ENCODE data around the gene PPP1R37.
"Not testable (repeated sequence)": the region's sequence is repeated elsewhere in the genome, so short reads cannot be mapped to it uniquely, and the experiment has no call there.

PPP1R37 gene

DNA sequence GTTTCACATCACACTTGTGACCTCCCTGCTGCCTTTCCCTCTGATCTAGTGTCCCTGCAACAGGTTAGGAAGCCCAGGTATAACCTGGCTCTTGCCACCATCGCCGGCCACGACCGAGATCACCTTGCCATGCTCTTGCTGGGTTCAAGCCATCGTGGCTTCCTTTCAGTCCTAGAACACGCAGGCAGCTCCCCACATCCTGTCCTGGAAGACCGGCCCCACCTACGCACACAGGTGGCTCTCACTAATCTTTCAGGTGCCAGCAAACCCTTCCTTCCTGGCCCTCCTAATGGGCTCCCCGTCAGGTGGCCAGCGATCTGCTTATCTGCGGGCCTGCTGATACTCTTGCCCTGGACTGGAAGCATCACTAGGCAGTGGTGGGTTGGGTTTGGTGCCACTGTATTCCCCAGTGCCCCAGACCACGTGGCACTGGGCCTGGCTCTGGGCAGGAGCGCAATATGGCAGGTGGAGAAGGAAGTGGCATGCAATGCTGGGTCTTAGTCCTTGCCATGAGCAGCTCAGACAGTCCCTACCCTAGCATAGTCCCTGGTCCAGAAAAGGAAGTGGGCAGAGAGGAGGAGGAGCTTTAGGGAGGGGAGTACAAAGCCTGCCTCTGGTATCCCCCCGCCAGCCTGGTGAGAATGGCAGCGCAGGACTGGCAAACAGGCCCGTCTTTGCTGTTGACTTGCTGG lies 11.8 kb downstream of the PPP1R37 start:
- intact Hi-C loops (cut with DNase I): no loop called here
- no peak for DNase-seq

- intact Hi-C loops (cut with DNase I); DNase-seq: not testable (repeated sequence)
Observed at GRCh38 chr19:45106363-45106762, 13.4 kb downstream of the PPP1R37 start.

DNA sequence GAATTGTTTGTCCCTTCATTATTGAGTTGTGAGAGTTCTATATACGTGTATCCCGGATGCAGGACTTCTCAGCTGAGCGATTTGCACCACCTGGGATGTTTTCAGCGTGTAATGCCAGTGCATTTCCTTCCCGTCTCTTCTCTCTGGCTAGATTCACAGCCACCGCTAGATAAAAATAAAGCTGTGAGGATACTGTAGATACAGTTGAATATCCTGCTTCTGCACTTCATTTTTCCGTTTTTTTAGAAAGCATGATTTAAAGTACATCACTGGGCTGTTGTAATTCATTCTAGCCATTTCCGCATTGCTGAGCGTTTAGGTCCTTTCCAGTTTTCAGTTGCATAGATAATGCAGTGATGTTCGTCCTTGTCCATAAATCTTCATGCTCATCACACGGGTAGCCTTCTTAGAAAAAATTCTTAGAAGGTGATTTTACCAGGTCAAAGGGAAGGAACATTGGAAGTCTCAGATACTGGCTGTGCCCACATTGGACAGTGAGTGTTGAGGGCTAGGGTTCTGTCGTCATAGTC lies 14.7 kb downstream of the PPP1R37 start:
- DNase-seq: no peak
- intact Hi-C loops (cut with DNase I): no loop called here

DNA sequence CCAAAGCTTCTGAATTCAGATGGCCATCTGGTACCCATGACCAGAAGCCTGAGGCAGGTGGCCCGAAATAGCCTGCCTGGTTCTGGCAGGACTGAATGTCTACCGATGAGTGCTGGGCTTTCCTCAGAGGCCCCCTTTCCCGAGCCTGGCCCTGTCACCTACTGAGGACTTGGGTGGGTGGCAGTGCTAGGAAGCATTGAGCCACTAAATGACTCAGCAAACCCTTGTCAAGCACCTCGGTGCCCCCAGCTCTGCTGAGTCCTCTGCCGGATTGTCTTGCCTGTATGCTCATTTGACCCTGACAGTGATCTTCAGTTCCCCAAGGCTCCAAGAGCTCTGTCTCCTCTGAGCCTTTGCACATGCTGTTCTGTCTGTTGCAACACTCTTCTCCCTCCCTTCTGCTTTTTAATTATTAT lies 17.9 kb downstream of the PPP1R37 start:
- intact Hi-C loops (cut with DNase I): no loop called here
- no peak for DNase-seq

- intact Hi-C loops (cut with DNase I): no loop called here
- DNase-seq: peak in 3 of 42 donors; percentile 23 to 49 (median 36)
Observed at GRCh38 chr19:45112111-45112827, 19.3 kb downstream of the PPP1R37 start.

- DNase-seq: no peak
- intact Hi-C loops (cut with DNase I): no loop called here
Observed at GRCh38 chr19:45113628-45114027, 20.6 kb downstream of the PPP1R37 start.

DNA sequence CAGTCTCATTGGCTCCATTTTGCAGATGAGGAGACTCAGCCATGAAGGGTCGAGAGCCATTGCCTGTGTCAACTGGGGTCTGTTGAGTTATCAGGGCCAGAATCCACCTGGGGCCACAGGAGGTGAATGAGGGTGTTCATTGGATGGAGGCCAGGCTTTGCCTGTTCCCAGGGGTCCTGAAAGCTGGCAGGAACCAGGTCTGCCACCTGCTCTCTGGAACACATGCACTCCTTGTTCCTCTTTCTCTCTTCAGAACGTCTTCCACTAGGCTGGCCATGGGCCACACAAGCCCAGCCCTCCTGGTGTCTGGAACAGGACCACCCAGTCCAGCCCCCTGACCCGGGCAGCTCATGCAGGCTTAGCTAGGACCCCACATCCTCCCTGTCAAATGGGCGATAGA lies 21.1 kb downstream of the PPP1R37 start:
- no peak for DNase-seq
- intact Hi-C loops (cut with DNase I): no loop called here

DNA sequence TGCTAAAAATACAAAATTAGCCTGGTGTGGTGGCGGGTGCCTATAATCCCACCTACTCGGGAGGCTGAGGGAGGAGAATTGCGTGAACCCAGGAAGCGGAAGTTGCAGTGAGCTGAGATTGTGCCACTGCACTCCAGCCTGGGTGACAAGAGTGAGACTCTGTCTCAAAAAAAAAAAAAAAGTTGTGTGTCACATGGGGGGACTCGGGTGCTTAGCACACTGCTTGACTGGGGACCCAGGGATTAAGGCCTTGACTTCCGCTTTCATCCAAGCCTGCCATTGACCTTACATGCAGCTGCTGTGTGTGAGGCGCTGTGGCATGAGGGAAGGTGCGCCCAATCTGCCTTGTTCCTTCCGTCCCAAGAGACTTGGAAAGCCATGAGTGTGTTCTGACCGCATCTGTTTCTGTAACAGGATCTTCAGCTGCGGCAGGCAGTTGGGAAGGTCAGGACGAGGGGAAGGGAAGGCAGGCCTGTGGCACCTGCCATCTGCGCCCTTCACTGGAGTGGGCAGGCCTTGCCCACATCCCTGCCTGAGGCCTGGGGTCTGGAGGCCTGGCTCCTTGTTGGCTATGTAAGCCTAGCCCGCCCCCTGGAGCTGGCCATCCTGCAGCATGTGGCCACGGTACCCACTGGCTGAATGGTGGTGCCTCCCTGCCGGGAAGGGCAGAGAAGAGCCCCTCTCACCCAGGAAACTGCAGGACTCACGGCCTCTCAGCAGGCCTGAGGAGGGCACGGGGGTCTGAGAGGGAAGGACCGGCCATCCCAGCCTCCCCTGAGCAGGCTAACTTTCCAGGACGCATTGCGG lies 23.0 kb downstream of the PPP1R37 start:
- intact Hi-C loops (cut with DNase I): no loop called here
- no peak for DNase-seq

- intact Hi-C loops (cut with DNase I): no loop called here
Observed at GRCh38 chr19:45117167-45117594, 24.2 kb downstream of the PPP1R37 start.

GRCh38 chr19:45117671-45118070 lies 24.7 kb downstream of the PPP1R37 start:
- intact Hi-C loops (cut with DNase I): no loop called here
- no peak for DNase-seq

More at GRCh38 chr19:45117167-45117594, 24.2 kb downstream of the PPP1R37 start:
- peak in 6 of 42 donors; percentile 20 to 45 (median 23) for DNase-seq

GRCh38 chr19:45118106-45118505 lies 25.1 kb downstream of the PPP1R37 start:
- intact Hi-C loops (cut with DNase I): no loop called here
- DNase-seq: no peak

DNA sequence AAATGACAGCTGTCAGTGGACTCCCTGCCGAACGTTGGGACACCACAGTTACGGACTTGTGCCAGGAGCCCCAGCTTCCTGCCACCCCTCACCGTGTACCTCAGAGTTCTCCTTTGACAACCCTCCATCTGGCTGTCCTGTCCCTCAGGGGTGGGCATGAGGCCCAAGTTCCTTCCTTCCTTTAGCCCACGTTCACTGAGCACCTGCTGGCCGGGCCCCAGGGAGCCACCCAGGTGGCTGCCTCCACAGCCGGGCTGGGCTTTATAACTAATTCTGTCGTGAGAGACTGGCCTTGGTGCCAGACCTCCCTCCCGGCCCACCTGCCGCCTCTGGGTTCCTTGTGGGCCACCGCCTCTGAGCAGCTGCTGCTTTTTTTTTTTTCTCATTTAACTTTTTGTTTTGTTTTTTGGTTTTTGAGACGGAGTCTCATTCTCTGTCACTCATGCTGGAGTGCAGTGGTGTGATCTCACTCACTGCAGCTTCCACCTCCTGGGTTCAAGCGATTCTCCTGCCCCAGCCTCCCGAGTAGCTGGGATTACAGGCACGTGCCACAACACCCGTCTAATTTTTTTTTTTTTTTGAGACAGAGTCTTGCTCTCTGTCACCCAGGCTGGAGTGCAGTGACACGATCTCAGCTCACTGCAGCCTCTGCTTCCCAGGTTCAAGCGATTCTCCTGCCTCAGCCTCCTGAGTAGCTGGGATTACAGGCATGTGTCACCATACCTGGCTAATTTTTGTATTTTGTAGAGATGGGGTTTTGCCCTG lies 25.8 kb downstream of the PPP1R37 start:
- DNase-seq; intact Hi-C loops (cut with DNase I): not testable (repeated sequence)

DNA sequence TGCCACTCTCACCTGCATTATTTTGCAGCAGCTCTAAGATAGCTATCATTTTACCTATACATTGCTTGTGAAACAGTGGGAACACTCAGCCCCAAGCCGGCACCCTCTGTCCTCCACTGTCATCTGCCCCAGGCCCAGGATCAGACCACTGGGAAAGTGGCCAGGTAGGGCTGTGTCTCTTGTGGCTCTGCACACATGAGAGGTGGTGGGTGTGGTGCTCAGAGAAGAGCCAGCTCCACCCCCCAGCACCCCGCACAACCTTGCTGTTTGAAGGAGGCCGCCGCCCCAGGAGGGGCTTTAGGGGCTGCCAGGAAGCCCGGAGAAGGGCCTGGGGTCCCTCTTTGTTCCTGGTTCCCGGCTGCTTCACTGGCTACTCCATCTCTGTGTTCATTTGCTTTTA lies 26.6 kb downstream of the PPP1R37 start:
- DNase-seq: no peak
- intact Hi-C loops (cut with DNase I): no loop called here

DNA sequence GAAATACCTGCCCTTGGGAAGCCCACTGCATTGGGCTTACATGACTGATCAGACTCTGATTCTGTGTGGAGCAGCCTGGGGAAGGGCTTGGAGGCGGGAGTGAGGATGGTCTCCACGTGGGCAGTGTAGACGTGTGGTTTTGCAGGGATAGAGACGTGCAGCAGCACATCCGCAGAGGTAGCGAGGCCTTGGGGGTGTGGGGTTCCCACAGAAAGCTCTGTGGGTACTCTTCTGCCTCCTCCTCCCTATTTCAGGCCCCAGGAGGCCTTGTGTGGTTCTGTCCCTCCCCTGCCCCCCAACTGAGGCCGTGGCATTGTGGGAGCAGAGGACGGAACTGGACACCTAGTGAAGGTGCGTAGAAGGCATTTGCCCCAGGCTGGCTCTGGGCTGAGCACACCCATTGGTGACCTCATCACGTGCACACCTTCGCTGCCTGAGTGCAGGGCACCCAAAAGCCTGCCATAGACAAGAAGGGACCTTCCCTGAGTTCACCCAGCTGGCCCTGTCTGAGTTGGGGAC lies 28.9 kb downstream of the PPP1R37 start:
- no peak for DNase-seq
- intact Hi-C loops (cut with DNase I): no loop called here

DNA sequence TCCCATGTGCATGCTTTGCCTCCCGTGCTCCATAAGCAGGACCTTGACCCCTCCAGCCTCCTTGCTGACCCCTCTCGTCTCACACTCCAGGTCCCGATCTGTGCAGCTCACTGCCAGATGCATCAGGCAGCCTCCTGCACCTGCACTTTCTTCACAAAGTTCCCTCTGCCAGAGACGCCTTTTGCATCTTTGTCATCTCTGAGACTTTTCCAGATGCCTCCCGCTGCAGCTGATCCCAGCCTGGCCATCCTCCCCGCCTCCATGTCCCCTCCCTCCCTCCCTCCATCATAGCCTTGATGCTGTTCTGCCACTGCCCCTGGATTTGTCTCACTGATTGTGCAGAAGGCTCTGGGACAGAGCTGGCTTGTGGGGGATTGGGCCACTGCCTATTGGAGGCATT lies 29.9 kb downstream of the PPP1R37 start:
- no peak for DNase-seq
- intact Hi-C loops (cut with DNase I): no loop called here

- intact Hi-C loops (cut with DNase I): no loop called here
- no peak for DNase-seq
Observed at GRCh38 chr19:45123440-45123850, 30.5 kb downstream of the PPP1R37 start.

- intact Hi-C loops (cut with DNase I): no loop called here
- DNase-seq: no peak
Observed at GRCh38 chr19:45124021-45124420, 31.0 kb downstream of the PPP1R37 start.

GRCh38 chr19:45125360-45125759 lies 32.4 kb downstream of the PPP1R37 start:
- no peak for DNase-seq
- intact Hi-C loops (cut with DNase I): no loop called here

Measured in head of caudate nucleus (tissue), 42 donors.